Mesodermal cell (in vitro differentiated cells): ENCODE results near the gene RHOF.
A peak's percentile ranks its signal among the peaks of the same experiment; 100 is the strongest.

Experiments
- H3K27ac ChIP-seq: 2 replicates; pipeline ENCODE4 v1.7.0; 2013; ENCODE audit warnings: mild to moderate bottlenecking, low read depth, low read length, moderate library complexity; ENCODE audit not compliant: severe bottlenecking
- H3K36me3 ChIP-seq: 2 replicates; pipeline ENCODE4 v1.7.1; 2013; ENCODE audit warnings: mild to moderate bottlenecking, low read length, moderate library complexity; ENCODE audit not compliant: control insufficient read depth, insufficient read depth
- H3K4me1 ChIP-seq: one replicate; pipeline ENCODE4 v1.7.1; 2013; ENCODE audit warnings: mild to moderate bottlenecking, low read length; ENCODE audit not compliant: insufficient read depth, control insufficient read depth, poor library complexity, severe bottlenecking
- H3K4me3 ChIP-seq: 2 replicates; pipeline ENCODE4 v1.7.0; 2013; ENCODE audit warnings: low read length, control low read depth, mild to moderate bottlenecking; ENCODE audit not compliant: insufficient read depth, poor library complexity, severe bottlenecking; ENCODE audit errors: extremely low read depth
- H3K9me3 ChIP-seq: 2 replicates; pipeline ENCODE4 v1.7.1; 2013; ENCODE audit warnings: mild to moderate bottlenecking, low read length, moderate library complexity; ENCODE audit not compliant: control insufficient read depth
- WGBS, 2 experiments: methylation state at CpG; one replicate each; pipeline ENCODE4 v1.1.5; 2013; ENCODE audit warnings: missing lambda C conversion rate in 2 of 2; ENCODE audit not compliant: insufficient coverage in 2 of 2; 5-methylcytosine and 5-hydroxymethylcytosine counted together

RHOF gene

DNA sequence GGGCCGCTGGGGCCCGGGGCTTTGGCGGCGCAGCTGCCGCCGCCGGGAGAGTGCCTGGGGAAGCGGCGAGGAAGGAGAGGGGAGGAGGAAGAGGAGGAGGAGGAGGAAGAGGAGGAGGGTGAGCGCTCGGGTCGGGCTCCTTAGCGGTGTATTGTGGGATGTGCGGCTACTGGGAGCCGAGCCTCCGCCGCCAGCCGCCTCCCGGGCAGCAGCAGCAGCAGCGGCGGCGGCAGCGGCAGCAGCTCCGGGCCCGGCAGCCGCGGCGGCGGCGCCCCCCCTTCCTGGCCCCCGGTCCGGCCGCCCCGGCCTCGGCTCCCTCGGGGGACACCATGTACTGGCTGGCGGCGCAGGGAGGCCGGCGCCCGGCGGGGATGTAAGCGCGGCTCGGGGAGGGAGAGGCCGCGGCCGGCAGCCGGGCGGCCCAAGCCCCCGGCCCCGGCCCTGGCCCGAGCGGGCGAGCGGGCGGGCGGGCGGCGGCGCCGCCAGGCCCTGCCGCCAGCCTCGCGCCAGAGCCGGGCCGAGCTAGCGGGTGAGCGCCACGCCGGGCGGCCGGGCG lies 10.5 kb upstream of the RHOF start, which contains the start of gene SETD1B:
SETD1B (plus strand) TSS at position 149 of the 556 bp plus-strand sequence. CDS start 729 bp downstream, outside the sequence.
- Histone ChIP-seq H3K4me1 (peaks cover 15% of the 10 kb centered on the region), H3K36me3 (peaks cover 27% of the 10 kb centered on the region), H3K27ac (peak within 1 kb of the TSS; percentile 99), H3K9me3 (no peaks in the 10 kb centered on the region), H3K4me3 (peak within 1 kb of the TSS; percentile 78)
- 0% methylated on average over 31 to 35 of the region's 74 CpGs for WGBS, 2 experiments

DNA sequence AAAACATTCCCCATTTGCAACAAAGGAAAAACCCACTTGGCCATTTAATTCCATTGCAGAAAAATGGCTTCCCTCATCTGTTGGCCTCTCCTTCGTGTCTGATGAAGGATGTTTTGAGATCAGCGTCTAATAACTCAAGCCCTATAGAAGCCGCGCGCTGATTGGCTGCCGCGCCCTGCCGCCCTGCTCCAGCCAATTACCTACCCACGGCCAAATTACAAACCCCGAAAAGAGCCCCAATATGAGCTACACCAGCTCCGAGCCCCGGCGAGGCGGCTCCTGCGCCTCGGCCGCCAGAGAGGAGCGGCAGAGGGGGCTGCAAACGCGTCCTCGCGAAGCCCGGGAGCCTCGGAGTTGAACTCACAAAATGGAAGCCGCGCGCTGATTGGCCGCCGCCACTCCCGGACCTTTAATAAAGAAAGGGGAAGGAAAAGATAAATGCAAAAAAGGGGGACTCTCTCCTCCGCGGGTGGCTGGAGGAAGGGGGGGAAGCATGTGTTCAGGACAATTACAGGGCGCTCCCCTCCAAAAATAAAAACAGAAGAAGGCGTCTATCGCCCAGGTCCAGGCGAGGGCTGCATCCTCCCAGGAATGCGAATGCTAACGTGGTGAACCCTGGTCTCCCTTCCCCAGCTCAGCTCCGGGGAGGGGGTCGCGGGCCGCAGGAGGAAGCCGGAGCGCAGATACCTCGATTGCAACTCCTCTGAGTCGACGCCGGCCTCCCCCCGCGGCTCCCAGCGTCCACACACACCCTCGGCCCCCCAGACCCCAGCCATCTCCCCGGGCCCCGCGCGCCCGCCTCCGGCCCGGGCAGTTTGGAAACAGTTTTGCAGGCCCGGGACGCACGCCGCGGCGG lies 9.6 kb upstream of the RHOF start:
- WGBS, 2 experiments: 0 to 1% methylated on average over 22 to 40 of the region's 65 CpGs

DNA sequence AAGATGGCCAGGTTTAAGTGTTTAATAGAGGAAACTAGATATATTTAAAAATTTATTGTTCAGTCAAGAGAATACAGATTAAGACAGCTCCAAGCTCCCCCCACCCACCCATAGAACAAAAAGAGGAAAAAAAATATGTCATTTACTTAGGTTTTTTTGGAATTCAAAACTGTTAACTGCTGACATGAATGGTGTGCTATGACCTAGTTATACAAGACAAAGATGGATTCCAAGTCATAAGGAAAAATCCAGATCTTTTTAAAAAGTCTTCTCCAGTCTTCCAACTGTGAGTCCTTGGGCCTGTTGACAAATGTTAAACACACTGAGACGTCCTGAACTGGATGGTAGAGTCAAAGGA lies 9.0 kb upstream of the RHOF start:
- 0% methylated on average over 1 of the region's 1 CpG for WGBS, 2 experiments
- peaks cover 30% of the 10 kb centered on the region for H3K4me1 ChIP-seq
- H3K27ac ChIP-seq: peak overlapping the region; percentile 99
- H3K36me3 ChIP-seq: peaks cover 26% of the 10 kb centered on the region
- no peaks in the 10 kb centered on the region for H3K9me3 ChIP-seq
- peak overlapping the region; percentile 51 for H3K4me3 ChIP-seq

More for the DNA sequence above, 9.6 kb upstream of the RHOF start:
- Histone ChIP-seq H3K36me3 (peaks cover 27% of the 10 kb centered on the region), H3K4me1 (peaks cover 24% of the 10 kb centered on the region), H3K27ac (peak overlapping the region; percentile 99), H3K9me3 (no peaks in the 10 kb centered on the region), H3K4me3 (peak overlapping the region; percentile 51)

DNA sequence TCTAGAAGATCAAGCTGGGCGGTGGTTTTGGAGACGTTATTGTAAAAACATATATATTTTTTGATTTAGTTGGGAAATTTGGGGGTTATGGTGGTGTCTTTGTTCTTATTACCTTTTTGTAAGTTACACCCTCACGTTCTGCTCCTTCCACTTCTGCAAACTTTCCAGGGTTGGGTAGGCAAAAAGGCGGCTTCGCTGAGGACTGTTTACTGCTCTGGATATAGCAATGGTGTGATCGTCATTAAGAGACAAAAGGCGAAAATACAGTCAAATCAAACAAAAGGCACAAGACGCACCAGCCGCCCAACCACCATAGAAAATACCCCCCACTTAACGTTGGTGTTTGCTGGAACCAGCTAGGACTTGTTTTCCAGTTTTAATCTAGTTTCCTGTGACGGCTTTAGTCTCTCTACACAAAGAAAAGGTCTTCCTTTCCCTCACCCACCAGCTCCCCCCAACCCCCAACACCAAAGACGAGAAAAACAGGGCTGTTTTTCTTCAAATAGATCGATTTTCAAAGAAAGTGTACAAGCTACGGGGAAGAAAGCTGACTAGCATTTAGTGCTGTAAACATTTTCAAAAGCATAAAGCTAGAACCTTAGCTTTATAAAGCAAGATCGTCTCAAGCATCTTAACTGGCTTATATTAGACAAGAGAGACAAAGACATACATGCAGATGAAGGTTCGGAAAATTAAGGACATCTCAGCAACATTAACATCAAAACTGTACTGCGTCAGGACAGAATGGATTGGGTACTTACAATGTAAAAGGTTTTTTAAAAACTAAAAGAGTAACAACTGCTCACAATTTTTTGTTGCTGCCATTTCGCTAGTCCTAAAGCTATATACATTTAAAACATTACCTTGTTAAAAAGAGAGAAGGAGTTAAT lies 8.4 kb upstream of the RHOF start:
- WGBS, 2 experiments: 0% methylated on average over 2 to 6 of the region's 18 CpGs

DNA sequence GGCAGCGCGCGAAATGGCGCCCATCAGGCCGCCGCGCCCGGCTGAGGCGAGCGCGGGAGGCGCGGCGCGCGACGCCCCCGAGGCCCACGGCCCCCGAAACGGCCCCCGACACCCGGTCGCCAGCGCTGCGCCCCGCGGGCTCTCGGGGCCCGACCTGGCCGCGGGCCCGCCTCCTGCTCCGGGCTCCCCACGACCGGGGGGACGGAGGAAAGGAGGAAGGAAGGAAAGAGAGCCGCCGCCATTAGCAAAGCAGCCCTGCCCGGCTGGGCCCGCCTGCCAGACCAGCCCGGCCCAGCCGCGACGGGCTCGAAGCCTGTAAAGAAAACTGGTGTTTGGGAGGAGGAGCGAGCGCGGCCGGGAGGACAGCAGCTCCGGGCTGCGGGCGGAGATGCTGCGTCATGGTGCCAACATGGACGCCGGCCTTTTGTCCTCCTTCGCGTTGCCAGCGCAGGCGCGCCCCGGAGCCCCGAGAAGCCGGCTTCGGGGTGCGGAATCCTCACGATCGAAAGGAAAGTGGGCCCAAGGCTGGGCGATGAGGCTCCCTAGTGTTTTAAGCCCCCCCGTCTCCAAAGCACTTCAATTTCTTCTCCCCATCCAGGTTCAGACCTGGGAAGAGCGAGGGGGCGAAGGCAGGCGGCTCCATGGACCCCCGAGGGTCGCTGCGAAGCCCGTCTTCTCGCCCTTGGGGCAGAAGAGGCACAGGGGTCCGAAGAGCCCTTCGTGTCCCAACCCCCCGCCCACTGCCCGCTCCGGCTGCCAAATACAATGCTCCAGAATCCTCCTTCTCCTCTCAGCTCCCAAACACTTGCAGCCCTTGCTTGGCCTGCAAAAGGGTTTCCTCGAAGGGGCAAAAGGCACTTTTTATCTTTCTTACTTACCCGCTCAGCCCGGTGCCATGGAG lies 7.5 kb upstream of the RHOF start:
- 0 to 1% methylated on average over 77 to 78 of the region's 86 CpGs for WGBS, 2 experiments
- H3K27ac ChIP-seq: peak overlapping the region; percentile 99
- H3K36me3 ChIP-seq: peaks cover 20% of the 10 kb centered on the region
- H3K4me1 ChIP-seq: peaks cover 36% of the 10 kb centered on the region
- peak overlapping the region; percentile 51 for H3K4me3 ChIP-seq
- no peaks in the 10 kb centered on the region for H3K9me3 ChIP-seq

More for the DNA sequence above, 8.4 kb upstream of the RHOF start:
- Histone ChIP-seq H3K27ac (peak overlapping the region; percentile 99), H3K9me3 (no peaks in the 10 kb centered on the region), H3K4me1 (peaks cover 32% of the 10 kb centered on the region), H3K4me3 (peak overlapping the region; percentile 51), H3K36me3 (peaks cover 21% of the 10 kb centered on the region)

DNA sequence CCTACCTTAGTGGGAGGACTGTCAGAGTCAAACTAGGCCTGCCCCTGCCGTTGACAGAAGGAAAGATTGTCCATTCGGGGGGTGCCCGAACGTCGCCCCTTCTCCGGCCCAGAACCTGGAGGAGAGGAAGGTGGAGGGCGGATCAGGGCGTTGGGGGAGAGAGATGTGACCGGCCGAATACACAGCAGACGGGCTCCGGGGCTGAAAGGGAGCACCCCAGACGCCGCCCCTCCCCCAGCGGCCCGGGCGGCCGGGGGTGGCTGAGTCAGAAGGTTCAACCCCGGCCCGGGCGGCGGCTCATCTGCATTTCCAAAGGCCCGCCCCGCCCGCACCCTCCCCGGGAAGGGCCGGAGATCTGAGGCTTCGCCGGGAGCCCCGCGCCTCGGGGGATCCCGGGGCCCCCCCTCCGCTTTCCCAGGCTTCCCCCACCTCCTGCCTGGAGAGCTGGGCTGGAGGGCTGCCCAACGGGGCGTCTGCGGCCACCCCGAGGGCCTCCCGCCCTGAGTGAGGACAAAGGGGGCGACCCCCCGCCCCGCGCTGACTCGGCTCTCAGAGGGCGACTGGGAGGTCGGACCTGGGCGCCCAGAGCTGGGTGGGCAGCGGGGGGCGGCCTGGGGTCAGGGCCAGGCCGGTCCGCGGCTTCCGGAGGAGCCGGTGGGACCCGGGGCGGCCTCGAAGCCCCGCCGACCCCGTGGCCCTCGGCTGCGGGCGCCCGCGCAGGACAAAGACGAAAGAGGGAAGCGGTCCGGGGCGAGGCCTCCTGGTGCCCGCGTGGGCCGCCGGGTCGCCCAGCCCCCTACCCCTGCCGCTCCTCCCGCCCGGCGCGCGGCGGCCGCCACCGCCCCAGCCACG lies 6.6 kb upstream of the RHOF start:
- 0 to 1% methylated on average over 64 to 76 of the region's 84 CpGs for WGBS, 2 experiments
- H3K4me3 ChIP-seq: peak overlapping the region; percentile 51
- no peaks in the 10 kb centered on the region for H3K9me3 ChIP-seq
- peak overlapping the region; percentile 99 for H3K27ac ChIP-seq
- H3K36me3 ChIP-seq: peaks cover 19% of the 10 kb centered on the region
- peaks cover 35% of the 10 kb centered on the region for H3K4me1 ChIP-seq

DNA sequence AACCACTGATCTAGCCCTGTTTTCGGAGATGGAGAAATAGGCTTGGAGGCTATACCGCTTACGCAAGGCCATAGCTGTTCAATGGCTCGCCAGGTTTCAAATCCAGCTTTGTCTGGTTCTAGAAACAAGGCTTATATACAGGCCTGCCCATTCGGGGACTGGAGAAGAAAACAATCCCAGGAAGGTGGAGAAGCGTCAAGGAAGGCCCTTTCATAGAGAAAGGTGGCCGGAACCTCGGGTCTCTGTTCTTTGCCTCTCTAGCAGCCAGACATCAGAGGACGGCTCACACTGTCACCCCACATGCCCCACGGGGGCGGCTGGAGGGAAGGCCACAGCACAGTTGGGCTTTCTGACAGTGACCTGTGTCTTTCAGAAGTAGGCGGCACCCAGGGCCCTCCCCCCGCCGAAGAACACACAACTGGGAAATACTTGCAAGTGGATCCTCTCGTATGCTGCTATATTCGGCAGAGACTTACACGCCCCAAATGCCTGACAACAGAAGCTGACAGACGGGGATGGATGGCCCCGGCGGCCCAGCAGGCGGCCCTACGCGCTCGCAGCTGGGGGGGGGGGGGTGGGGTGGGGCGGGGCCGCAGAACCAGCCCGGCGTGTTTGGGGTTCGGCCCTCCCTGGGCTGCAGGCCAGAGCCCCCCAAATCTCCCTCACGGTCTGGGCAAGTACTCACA lies 5.8 kb upstream of the RHOF start:
- Histone ChIP-seq H3K36me3 (peaks cover 19% of the 10 kb centered on the region), H3K4me3 (peak overlapping the region; percentile 51), H3K4me1 (peaks cover 43% of the 10 kb centered on the region), H3K27ac (peak overlapping the region; percentile 99), H3K9me3 (no peaks in the 10 kb centered on the region)
- WGBS, 2 experiments: 24 to 31% methylated on average over 11 to 12 of the region's 30 CpGs

DNA sequence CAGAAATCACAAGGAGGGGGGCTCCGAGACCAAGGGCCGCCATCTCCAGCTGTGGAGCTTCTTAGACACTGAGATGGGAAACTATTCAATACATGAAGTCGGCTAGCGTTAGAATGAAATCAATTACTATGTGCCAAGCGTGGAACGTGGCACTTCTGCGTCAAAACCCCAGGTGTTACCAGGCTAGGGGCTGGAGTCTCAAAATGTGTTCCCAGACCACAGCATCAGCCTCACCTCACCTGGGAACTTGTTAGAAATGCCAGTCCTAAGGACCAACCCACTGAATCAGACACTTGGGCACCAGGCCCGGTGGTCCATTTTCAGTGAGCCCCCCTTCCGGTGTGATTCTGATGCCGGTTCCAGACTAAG lies 5.3 kb upstream of the RHOF start:
- peaks cover 19% of the 10 kb centered on the region for H3K36me3 ChIP-seq
- 42 to 49% methylated on average over 10 of the region's 10 CpGs for WGBS, 2 experiments
- H3K4me3 ChIP-seq: peak overlapping the region; percentile 51

More for the DNA sequence above, 5.3 kb upstream of the RHOF start:
- H3K4me1 ChIP-seq: peaks cover 43% of the 10 kb centered on the region
- H3K27ac ChIP-seq: peak overlapping the region; percentile 67
- H3K9me3 ChIP-seq: no peaks in the 10 kb centered on the region
